T-helper 2 cell (primary cell): ENCODE measurements around the gene FYN.
A peak's percentile ranks its signal among the peaks of the same experiment; 100 is the strongest.
"Not testable (repeated sequence)": the region's sequence is repeated elsewhere in the genome, so short reads cannot be mapped to it uniquely, and the experiment has no call there.

Experiments used
- DNase-seq, 5 experiments: peaks; one replicate each; pipeline versions ENCODE4 v3.0.0 to v3.0.0-alpha.2; 2012 to 2022
- total RNA-seq, 2 donors: gene quantifications; one replicate each; lab custom pipeline; 2026; lab: John Stamatoyannopoulos, UW

The FYN gene
- total RNA-seq: 275 to 394 reads per million in 2 donors

DNA sequence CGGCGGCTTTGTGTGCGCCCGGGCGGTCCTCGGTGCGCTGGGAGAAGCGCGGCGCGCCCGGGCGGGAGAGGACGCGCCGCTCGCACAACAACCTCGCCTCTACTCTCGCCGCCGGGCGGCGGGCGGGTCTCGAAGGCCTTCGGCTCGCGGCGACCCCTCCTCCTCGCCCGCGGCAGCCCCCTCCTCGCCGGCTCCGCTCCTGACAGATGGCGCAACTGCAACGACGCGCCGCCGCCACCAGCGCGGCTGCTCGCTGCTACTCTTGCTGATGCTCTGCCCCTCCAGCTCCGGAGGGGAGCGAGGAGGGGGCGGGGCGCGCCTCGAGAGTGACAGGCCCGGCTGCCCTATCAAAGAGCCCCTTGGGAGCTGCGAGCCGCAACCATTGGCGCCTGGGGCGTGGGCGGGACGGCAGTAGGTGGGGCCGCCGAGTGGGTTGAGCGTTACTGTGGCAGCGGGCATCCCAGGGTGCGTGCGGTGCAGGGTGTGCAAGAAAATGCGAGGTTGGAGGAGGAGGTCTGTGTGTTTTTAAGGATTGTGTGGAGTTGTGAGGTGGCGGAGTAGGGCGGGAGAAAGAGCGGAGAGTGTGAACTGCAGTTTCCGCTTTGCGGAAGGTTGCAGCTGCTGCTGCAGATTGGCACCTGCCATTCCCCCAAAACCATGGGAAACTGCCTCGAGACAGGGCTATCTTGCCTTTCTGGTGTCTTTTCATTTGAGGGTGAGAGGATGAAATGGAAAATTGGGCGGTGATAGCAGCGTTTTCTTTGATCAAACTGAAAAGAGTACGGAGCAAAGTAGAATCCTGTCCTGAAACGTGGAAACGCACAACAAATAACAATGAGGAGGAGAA is at the start of gene FYN:
Gene FYN (minus strand): TSS at position 275 of the 847 bp plus-strand sequence. CDS start 153,401 bp downstream, outside the sequence.
- DNase-seq: peak; percentile 97 to 99 (median 98)

- DNase-seq: no peak
Measured at GRCh38 chr6:111922454-111923297, 49.4 kb upstream of the FYN start.

GRCh38 chr6:111921103-111921502 is 47.9 kb upstream of the FYN start:
- DNase-seq: no peak

GRCh38 chr6:111920578-111920977 is 47.3 kb upstream of the FYN start:
- DNase-seq: no peak

DNA sequence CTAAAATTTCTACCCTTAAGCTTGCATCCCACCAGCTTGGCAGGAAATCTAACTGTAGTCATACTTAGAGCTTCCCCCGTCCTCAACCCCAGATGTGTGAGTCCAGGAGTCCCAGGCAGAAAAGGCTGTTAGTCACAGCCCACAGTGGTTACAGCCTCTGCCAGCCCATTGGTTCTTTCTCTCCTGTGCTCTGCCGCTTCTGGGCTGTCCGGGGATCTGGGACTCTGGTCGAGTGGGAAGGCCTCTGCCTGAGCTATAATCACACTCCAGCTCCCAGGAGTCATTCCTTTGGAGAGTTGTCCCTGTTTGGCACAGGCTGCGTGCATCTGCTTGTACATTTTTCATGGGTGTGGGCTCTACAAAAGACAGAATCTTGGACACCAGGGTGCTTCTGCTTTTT is 45.6 kb upstream of the FYN start:
- DNase-seq: no peak

- no peak for DNase-seq
Measured at GRCh38 chr6:111916747-111917146, 43.5 kb upstream of the FYN start.

DNA sequence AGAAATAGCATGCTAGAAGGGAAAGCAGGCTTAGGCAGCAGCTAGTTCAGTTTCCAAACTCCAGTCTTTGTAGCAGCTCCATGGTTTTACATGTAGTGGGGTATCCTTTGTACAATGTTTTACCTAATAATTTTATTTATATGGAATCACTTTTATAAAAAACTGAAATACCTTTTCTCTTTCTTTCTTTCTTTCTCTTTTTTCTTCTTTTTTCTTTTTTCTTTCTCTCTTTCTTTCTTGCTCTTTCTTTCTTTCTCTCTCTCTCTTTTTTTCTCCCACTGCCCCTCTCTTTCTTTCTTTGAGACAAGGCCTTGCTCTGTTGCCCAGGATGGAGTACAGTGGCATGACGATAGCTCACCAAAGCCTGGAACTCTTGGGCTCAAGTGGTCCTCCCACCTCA is 41.4 kb upstream of the FYN start:
- DNase-seq: no peak

GRCh38 chr6:111912904-111913303 is 39.7 kb upstream of the FYN start:
- no peak for DNase-seq

GRCh38 chr6:111911428-111911827 is 38.2 kb upstream of the FYN start:
- DNase-seq: no peak

GRCh38 chr6:111909238-111909637 is 36.0 kb upstream of the FYN start:
- DNase-seq: no peak

DNA sequence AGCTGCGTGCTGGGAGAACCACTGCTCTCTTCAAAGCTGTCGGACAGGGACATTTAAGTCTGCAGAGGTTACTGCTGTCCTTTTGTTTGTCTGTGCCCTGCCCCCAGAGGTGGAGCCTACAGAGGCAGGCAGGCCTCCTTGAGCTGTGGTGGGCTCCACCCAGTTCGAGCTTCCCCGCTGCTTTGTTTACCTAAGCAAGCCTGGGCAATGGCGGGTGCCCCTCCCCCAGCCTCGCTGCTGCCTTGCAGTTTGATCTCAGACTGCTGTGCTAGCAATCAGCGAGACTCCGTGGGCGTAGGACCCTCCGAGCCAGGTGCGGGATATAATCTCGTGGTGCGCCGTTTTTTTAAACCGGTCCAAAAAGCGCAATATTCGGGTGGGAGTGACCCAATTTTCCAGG is 35.1 kb upstream of the FYN start:
- DNase-seq: not testable (repeated sequence)

- no peak for DNase-seq
Measured at GRCh38 chr6:111900735-111901134, 27.5 kb upstream of the FYN start.

GRCh38 chr6:111899531-111899930 is 26.3 kb upstream of the FYN start:
- DNase-seq: no peak

DNA sequence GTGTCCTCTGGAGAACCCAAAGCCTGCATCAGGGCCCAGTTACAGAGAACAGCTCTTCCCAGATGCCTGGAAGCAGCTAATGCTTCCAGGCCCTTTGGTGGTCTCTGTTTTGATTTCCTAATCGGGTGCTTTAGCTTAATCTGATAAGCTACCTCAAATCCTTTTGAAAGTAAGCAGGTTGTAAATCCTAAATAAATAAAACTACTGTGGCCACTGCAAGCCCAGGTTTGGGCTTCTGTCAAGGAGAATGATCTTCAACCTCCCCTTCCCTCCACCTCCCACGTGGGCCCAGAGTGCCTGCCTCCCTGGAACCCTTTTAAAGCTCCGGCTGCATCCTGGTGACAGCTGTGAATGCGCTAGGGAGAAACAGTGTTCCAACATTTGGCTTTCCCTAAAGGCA is 25.2 kb upstream of the FYN start:
- DNase-seq: no peak

- no peak for DNase-seq
Measured at GRCh38 chr6:111894951-111895350, 21.7 kb upstream of the FYN start.

DNA sequence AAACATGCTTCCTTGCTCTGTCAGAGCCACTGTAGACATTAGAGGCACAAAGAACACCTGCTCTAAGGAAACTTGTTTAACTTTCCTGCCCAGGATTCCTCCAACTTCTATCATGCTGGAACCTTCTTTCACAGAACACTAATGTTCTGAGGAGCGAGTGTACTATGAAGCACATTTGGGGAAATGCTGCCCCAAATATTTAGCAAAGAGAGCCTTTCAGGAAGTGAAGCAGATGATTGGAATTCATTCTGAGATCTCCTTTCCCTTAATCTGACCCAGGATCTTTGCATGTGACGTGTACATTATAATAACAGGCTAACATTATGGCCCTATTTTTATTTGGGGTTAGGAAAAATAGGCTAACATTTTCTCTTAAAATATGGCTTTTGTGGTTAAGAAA is 21.0 kb upstream of the FYN start:
- DNase-seq: no peak

DNA sequence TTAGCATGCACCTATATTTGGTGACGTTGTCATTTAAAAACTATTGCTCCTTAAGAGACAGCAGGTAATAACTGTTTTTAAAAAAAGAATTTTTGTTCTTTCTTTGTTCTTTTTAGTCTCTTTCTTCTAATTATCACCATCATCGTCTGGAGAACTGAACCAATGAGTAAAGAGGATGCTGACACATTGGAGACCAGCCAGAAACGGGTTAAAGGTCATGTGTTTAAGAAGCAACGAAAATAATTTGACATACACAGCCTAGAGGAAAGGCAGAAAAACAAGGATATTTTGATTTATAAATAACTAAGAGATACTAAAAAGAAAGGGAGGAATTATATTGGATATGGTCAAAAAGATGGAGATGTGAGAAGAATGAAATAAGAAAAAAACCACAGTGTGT is 19.2 kb upstream of the FYN start:
- no peak for DNase-seq

GRCh38 chr6:111890988-111891387 is 17.7 kb upstream of the FYN start:
- no peak for DNase-seq

- no peak for DNase-seq
Measured at GRCh38 chr6:111888928-111889695, 15.9 kb upstream of the FYN start.

GRCh38 chr6:111886793-111887192 is 13.5 kb upstream of the FYN start:
- not testable (repeated sequence) for DNase-seq

DNA sequence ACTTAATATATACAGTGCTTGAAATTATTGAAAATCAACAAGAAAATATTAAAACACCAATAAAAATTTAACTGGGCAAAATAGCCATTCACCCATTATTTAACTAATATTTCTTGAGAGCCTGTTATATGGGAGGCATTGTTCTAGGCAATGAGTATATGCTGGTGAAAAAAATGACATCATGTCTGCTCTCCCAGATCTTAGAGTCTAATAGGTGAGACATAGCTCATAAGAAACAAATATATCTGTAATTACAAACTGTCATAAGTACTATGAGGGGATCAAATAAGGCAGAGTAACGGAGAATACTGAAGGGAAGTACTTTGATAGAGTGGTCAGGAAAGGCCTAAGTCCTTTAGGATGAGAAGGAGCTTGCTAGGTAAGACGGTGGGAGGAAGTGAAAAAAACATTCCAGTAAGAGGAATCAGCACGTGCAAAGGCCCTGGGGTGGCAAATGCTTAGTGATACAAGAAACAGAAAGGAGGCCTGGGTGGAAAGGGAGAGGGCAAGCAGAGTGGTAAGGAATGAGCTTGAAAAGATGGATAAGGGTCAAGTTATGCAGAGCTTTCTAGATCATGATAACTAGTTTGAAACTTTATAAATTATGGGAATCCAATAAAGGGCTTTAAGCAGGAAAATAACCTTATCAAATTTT is 12.2 kb upstream of the FYN start:
- no peak for DNase-seq

DNA sequence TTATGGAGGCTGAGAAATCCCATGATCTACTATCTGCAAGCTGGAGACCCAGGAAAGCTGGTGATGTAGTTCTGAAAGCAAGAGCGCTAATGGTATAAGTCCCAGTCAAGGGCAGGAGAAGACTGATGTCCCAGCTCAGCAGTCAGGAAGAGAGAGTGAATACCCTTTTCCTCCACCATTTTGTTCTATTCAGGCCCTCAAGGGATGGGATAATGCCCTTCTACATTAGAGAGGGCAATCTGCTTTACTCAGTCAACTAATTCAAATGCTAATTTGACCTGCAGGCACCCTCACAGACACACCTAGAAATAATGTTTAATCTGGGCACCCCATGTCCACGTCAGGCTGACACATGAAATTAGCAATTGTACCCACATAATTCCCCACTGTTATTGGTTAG is 10.8 kb upstream of the FYN start:
- DNase-seq: no peak
